Endothelial cell of umbilical vein (primary cell): ENCODE measurements around the gene SDK2. TPM values are rescaled to one million over a fixed set of nuclear protein-coding genes. Genes with fewer than 3 reads are reported as not detected.

Source experiments
- BruUV-seq: library from RNA; stranded (reverse); fragments of 400-500 nt; replicated peaks from 2 replicates; lab custom pipeline; 2021; lab: Mats Ljungman, UMichigan
- CTCF ChIA-PET: fragments of 300-600, 350-600 bp; sonication (Branson Sonifier 250); formaldehyde crosslinking; loops from one replicate; lab custom pipeline; 2021; ENCODE audit warnings: antibody characterized with exemption, inconsistent platforms; lab: Charles Lee
- POLR2A ChIA-PET: fragments of 300-600, 350-600 bp; sonication (Branson Sonifier 250); formaldehyde crosslinking; loops from one replicate; lab custom pipeline; 2021; ENCODE audit warnings: antibody characterized with exemption, inconsistent platforms; lab: Charles Lee
- DNase-seq: peaks from one replicate; pipeline ENCODE4 v3.0.0-alpha.2; 2011; ENCODE audit warnings: low read depth, low spot score
- FAIRE-seq: peaks from 2 replicates; lab custom pipeline; 2011; peaks lifted over from hg19 to GRCh38; lab: Jason Lieb, UNC
- H2AFZ ChIP-seq: 2 replicates; pipeline ENCODE4 v1.6.0; 2012; ENCODE audit warnings: low read depth, low read length, control low read depth, inconsistent platforms
- H3K27ac ChIP-seq: 2 replicates; pipeline ENCODE4 v1.5.1; 2011; ENCODE audit warnings: low read depth, mild to moderate bottlenecking, control low read depth, low read length, moderate library complexity; ENCODE audit not compliant: insufficient read depth
- H3K27me3 ChIP-seq, 2 experiments: 2 replicates each; pipeline versions ENCODE4 v1.6.0 to v1.6.1; 2011; ENCODE audit warnings: low read length in 2 of 2, mixed read lengths in 1 of 2; ENCODE audit not compliant: control insufficient read depth in 2 of 2, insufficient read depth in 2 of 2
- H3K36me3 ChIP-seq, 2 experiments: 2 replicates in 1 of 2; 3 replicates in 1 of 2; pipeline ENCODE4 v1.5.1; 2011; ENCODE audit warnings: low read length in 2 of 2, mild to moderate bottlenecking in 1 of 2, moderate library complexity in 1 of 2; ENCODE audit not compliant: control insufficient read depth in 2 of 2, insufficient read depth in 2 of 2; ENCODE audit errors: extremely low read depth in 1 of 2
- H3K4me1 ChIP-seq: 3 replicates; pipeline ENCODE4 v1.5.1; 2011; ENCODE audit warnings: mild to moderate bottlenecking, low read length; ENCODE audit not compliant: control insufficient read depth, insufficient read depth; ENCODE audit errors: extremely low read depth
- H3K4me2 ChIP-seq: 2 replicates; pipeline ENCODE4 v1.6.1; 2011; ENCODE audit warnings: low read length, control low read depth, mixed read lengths; ENCODE audit not compliant: insufficient read depth
- H3K4me3 ChIP-seq, 3 experiments: fragments of 200-600 bp in 1 of 3; sonication (generic), shearing (Covaris generic) in 1 of 3; replicated peaks in 1 of 3; 2 replicates each; pipeline ENCODE4 v1.5.1; 2011 to 2016; ENCODE audit warnings: control low read depth in 3 of 3, low read length in 3 of 3, mild to moderate bottlenecking in 2 of 3, inconsistent platforms in 1 of 3, low read depth in 1 of 3, moderate library complexity in 1 of 3; ENCODE audit not compliant: insufficient read depth in 1 of 3
- H3K79me2 ChIP-seq: 2 replicates; pipeline ENCODE4 v1.6.0; 2012; ENCODE audit warnings: low read length, inconsistent platforms; ENCODE audit not compliant: control insufficient read depth, insufficient read depth
- H3K9ac ChIP-seq: replicated peaks from 2 replicates; pipeline ENCODE3; 2011; ENCODE audit warnings: low read length, control low read depth; ENCODE audit not compliant: insufficient read depth; ENCODE audit errors: extremely low read depth
- H3K9me1 ChIP-seq: replicated peaks from 3 replicates; pipeline ENCODE4 v1.6.0; 2011; ENCODE audit warnings: mild to moderate bottlenecking, low read length; ENCODE audit not compliant: control insufficient read depth, insufficient read depth; ENCODE audit errors: extremely low read depth
- H3K9me3 ChIP-seq: replicated peaks from 2 replicates; pipeline ENCODE4 v1.5.1; 2012; ENCODE audit warnings: low read length, inconsistent platforms; ENCODE audit not compliant: control insufficient read depth, insufficient read depth
- H4K20me1 ChIP-seq: replicated peaks from 2 replicates; pipeline ENCODE3; 2011; ENCODE audit warnings: mild to moderate bottlenecking, low read length; ENCODE audit not compliant: control insufficient read depth, insufficient read depth; ENCODE audit errors: extremely low read depth
- EZH2 ChIP-seq: IDR thresholded peaks from 2 replicates; pipeline ENCODE4 v1.6.1; 2012; ENCODE audit warnings: borderline replicate concordance, low read depth, mild to moderate bottlenecking, moderate library complexity, low read length, inconsistent platforms; ENCODE audit not compliant: severe bottlenecking
- FOS ChIP-seq: IDR thresholded peaks from 2 replicates; pipeline ENCODE4 v1.6.1; 2011; ENCODE audit warnings: mild to moderate bottlenecking, low read length, moderate library complexity, borderline replicate concordance; ENCODE audit not compliant: insufficient read depth
- GATA2 ChIP-seq: IDR thresholded peaks from 2 replicates; pipeline ENCODE4 v1.7.0; 2011; ENCODE audit warnings: low read depth, mild to moderate bottlenecking, moderate library complexity, mixed read lengths, low read length; ENCODE audit not compliant: insufficient read length, insufficient read depth
- JUN ChIP-seq: IDR thresholded peaks from 2 replicates; pipeline ENCODE4 v1.6.1; 2011; ENCODE audit warnings: borderline replicate concordance, low read depth; ENCODE audit not compliant: insufficient read length, insufficient read depth
- MAX ChIP-seq: IDR thresholded peaks from 2 replicates; pipeline ENCODE4 v1.6.1; 2011; ENCODE audit not compliant: insufficient read depth, insufficient read length
- MYC ChIP-seq: IDR thresholded peaks from one replicate; pipeline ENCODE4 v1.6.1; 2011; ENCODE audit warnings: mild to moderate bottlenecking, low read depth, low read length
- POLR2A ChIP-seq: IDR thresholded peaks from 2 replicates; pipeline ENCODE4 v1.6.1; 2012; ENCODE audit warnings: low read depth, mild to moderate bottlenecking, control low read depth, low read length
- POLR2AphosphoS5 ChIP-seq: IDR thresholded peaks from 2 replicates; pipeline ENCODE4 v1.6.1; 2012; ENCODE audit warnings: low read depth, mild to moderate bottlenecking, control low read depth, low read length, moderate library complexity; ENCODE audit not compliant: insufficient read depth
- dilution Hi-C: fragments of 300-500 bp; cut with MboI; formaldehyde crosslinking; loops from one replicate; pipeline ENCODE4 v1.15.0; 2019; ENCODE audit warnings: low sequenced_read_pairs; ENCODE audit not compliant: extremely low pct_ligation_motif_present
- intact Hi-C: fragments of 100-400 bp; cut with micrococcal nuclease; formaldehyde crosslinking; loops from one replicate; pipeline ENCODE4 v1.10.0; 2022
- polyA plus RNA-seq, 4 experiments: library from polyadenylated mRNA; depleted of rRNA in 3 of 4; stranded (reverse) in 3 of 4; unstranded in 1 of 4; fragments of >200 nt; gene quantifications; 2 replicates each; pipeline versions ENCODE4 v1.2.1 to v1.2.3, GENCODE V29; 2011 to 2012; ENCODE audit warnings: missing spikeins in 1 of 4
- total RNA-seq: library from RNA; stranded (reverse); gene quantifications from 2 replicates; pipeline ENCODE4 v1.2.3, GENCODE V29; 2021
- TF ChIP-seq, protein P1 (sequence below), 2 donors: IDR thresholded peaks; 1 replicate in 1 of 2; 2 replicates in 1 of 2; pipeline ENCODE4 v1.5.1; 2011; ENCODE audit warnings: low read length in 2 of 2, mild to moderate bottlenecking in 2 of 2, moderate library complexity in 2 of 2, control low read depth in 1 of 2, inconsistent platforms in 1 of 2, low read depth in 1 of 2; ENCODE audit not compliant: insufficient read depth in 1 of 2; ENCODE audit errors: extremely low read depth in 1 of 2

The SDK2 gene
- total and polyA plus RNA-seq, 2 donors (not counting 3 experiments of a cell fraction or from before 2014, with no cell fraction given) = not detected

DNA sequence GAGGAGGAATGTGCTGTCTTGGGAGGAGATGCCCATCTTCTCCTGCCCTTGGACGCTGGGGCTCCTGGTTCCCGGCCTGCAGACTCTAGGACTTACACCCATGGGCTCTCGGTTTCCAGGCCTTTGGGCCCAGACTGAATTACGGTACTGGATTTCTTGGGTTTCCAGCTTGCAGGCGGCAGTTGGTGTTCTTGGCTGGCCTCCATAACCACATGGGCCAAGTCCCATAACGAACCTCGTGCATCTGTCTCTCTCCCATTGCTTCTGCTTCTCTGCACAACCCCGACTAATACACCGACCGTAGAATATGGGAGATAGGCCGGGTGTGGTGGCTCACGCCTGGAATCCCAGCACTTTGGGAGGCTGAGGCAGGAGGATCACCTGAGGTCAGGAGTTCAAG is 162.6 kb downstream of the SDK2 start:
- no peaks in the 10 kb centered on the region for H3K27me3 ChIP-seq
- POLR2A ChIA-PET = no interaction called here
- no peaks in the 10 kb centered on the region for H4K20me1 ChIP-seq
- BruUV-seq = no TSS peak
- H3K4me2 ChIP-seq = no peak overlapping the region
- TF ChIP-seq POLR2A (no peak), GATA2 (no peak)
- no peak overlapping the region for H3K27ac ChIP-seq
- H3K4me1 ChIP-seq = no peaks in the 10 kb centered on the region
- H3K9ac ChIP-seq = no peak overlapping the region
- no peak overlapping the region for H3K4me3 ChIP-seq
- CTCF ChIA-PET = no interaction called here
- DNase-seq (no peak), FAIRE-seq (no peak)
- no peak overlapping the region for H2AFZ ChIP-seq
- H3K9me1 ChIP-seq = no peaks in the 10 kb centered on the region
- no peaks in the 10 kb centered on the region for H3K36me3 ChIP-seq
- no peaks in the 10 kb centered on the region for H3K79me2 ChIP-seq
- intact Hi-C loops = no loop called here
- dilution Hi-C loops = no loop called here
- no peaks in the 10 kb centered on the region for H3K9me3 ChIP-seq

GRCh38 chr17:73480740-73481139 is 163.5 kb downstream of the SDK2 start:
- H3K4me2 ChIP-seq = no peak overlapping the region
- no peak overlapping the region for H2AFZ ChIP-seq
- TF ChIP-seq FOS (no peak), MAX (no peak), GATA2 (no peak), JUN (no peak), EZH2 (no peak), MYC (no peak), POLR2AphosphoS5 (no peak), POLR2A (no peak)
- TF ChIP-seq, protein P1, sequence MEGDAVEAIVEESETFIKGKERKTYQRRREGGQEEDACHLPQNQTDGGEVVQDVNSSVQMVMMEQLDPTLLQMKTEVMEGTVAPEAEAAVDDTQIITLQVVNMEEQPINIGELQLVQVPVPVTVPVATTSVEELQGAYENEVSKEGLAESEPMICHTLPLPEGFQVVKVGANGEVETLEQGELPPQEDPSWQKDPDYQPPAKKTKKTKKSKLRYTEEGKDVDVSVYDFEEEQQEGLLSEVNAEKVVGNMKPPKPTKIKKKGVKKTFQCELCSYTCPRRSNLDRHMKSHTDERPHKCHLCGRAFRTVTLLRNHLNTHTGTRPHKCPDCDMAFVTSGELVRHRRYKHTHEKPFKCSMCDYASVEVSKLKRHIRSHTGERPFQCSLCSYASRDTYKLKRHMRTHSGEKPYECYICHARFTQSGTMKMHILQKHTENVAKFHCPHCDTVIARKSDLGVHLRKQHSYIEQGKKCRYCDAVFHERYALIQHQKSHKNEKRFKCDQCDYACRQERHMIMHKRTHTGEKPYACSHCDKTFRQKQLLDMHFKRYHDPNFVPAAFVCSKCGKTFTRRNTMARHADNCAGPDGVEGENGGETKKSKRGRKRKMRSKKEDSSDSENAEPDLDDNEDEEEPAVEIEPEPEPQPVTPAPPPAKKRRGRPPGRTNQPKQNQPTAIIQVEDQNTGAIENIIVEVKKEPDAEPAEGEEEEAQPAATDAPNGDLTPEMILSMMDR (IDR thresholded peaks at IDR 0.05; ENCODE audit: extremely low read depth in 1 of 2, insufficient read depth in 1 of 2, low read depth in 1 of 2, low read length in 2 of 2) = no peak
- no peak for FAIRE-seq
- no peak overlapping the region for H3K4me3 ChIP-seq
- no peaks in the 10 kb centered on the region for H3K4me1 ChIP-seq
- intact Hi-C loops (no loop called here), dilution Hi-C loops (no loop called here)
- no peaks in the 10 kb centered on the region for H3K9me1 ChIP-seq
- H4K20me1 ChIP-seq = no peaks in the 10 kb centered on the region
- no peaks in the 10 kb centered on the region for H3K79me2 ChIP-seq
- DNase-seq = no peak
- no peaks in the 10 kb centered on the region for H3K9me3 ChIP-seq
- no peak overlapping the region for H3K9ac ChIP-seq
- H3K27ac ChIP-seq = no peak overlapping the region
- H3K27me3 ChIP-seq = no peaks in the 10 kb centered on the region
- ChIA-PET CTCF (no interaction called here), POLR2A (no interaction called here)
- H3K36me3 ChIP-seq = no peaks in the 10 kb centered on the region
- no TSS peak for BruUV-seq
